ENCODE data around the gene PGM5. TPM values are rescaled to one million over a fixed set of nuclear protein-coding genes. Genes with fewer than 3 reads are reported as not detected.
"Not testable (repeated sequence)": the region's sequence is repeated elsewhere in the genome, so short reads cannot be mapped to it uniquely, and the experiment has no call there.

The PGM5 gene
- total RNA-seq, 2 experiments from 2014 or later = not detected

DNA sequence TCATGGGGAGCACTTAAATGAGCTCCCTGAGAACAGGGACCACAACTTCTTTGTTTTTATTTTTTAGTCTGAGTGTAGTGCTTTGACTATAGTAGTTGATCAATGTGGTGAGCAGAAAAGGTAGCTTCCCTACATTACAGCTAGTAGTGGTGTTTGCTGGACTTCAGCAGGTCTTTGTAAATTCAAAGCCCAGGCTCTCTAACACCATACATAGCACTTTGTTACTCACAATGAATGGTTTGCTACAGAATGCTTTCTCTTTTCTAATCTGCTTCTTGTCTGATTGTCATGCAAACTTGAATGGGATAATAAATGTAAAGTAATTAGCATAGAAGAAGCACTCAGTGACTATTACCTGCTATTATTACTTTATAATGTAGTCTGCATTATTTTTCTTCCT is 55.5 kb downstream of the PGM5 start:
- H4K20me1 ChIP-seq (ENCODE audit: insufficient read depth, low read length); H2AFZ ChIP-seq (ENCODE audit: low read length); BruUV-seq (replicated peaks); H3K4me1 ChIP-seq (ENCODE audit: insufficient read depth, low read length, poor library complexity, severe bottlenecking); POLR2A ChIA-PET; H3K4me3 ChIP-seq (ENCODE audit: low read depth, low read length, poor library complexity, severe bottlenecking); intact Hi-C loops (cut with micrococcal nuclease; ENCODE audit: unreplicated experiment); DNase-seq (ENCODE audit: low spot score); H3K4me2 ChIP-seq (ENCODE audit: low read length); H3K9me2 ChIP-seq (ENCODE audit: insufficient read depth, low read length); H3K36me3 ChIP-seq (ENCODE audit: insufficient read depth, low read length); CTCF ChIA-PET (ENCODE audit: unreplicated experiment); H3K27ac ChIP-seq (ENCODE audit: low read depth, low read length, poor library complexity, severe bottlenecking); H3K9me3 ChIP-seq (ENCODE audit: low read length); H3K79me2 ChIP-seq (ENCODE audit: insufficient read depth, low read depth, low read length): not testable (repeated sequence)

GRCh38 chr9:68412754-68413153 is 56.3 kb downstream of the PGM5 start:
- H4K20me1 ChIP-seq (ENCODE audit: insufficient read depth, low read length); CTCF ChIA-PET (ENCODE audit: unreplicated experiment); intact Hi-C loops (cut with micrococcal nuclease; ENCODE audit: unreplicated experiment); H3K36me3 ChIP-seq (ENCODE audit: insufficient read depth, low read length); H3K4me1 ChIP-seq (ENCODE audit: insufficient read depth, low read length, poor library complexity, severe bottlenecking); H3K9me3 ChIP-seq (ENCODE audit: low read length); H3K4me3 ChIP-seq (ENCODE audit: low read depth, low read length, poor library complexity, severe bottlenecking); BruUV-seq (replicated peaks); H3K27ac ChIP-seq (ENCODE audit: low read depth, low read length, poor library complexity, severe bottlenecking); H3K4me2 ChIP-seq (ENCODE audit: low read length); H2AFZ ChIP-seq (ENCODE audit: low read length); DNase-seq (ENCODE audit: low spot score); H3K9me2 ChIP-seq (ENCODE audit: insufficient read depth, low read length); H3K79me2 ChIP-seq (ENCODE audit: insufficient read depth, low read depth, low read length); POLR2A ChIA-PET: not testable (repeated sequence)

- H3K4me1 ChIP-seq (ENCODE audit: insufficient read depth, low read length, poor library complexity, severe bottlenecking); H3K4me3 ChIP-seq (ENCODE audit: low read depth, low read length, poor library complexity, severe bottlenecking); H3K36me3 ChIP-seq (ENCODE audit: insufficient read depth, low read length); CTCF ChIA-PET (ENCODE audit: unreplicated experiment); BruUV-seq (replicated peaks); POLR2A ChIA-PET; H3K4me2 ChIP-seq (ENCODE audit: low read length); H3K9me3 ChIP-seq (ENCODE audit: low read length); H3K79me2 ChIP-seq (ENCODE audit: insufficient read depth, low read depth, low read length); DNase-seq (ENCODE audit: low spot score); H2AFZ ChIP-seq (ENCODE audit: low read length); H4K20me1 ChIP-seq (ENCODE audit: insufficient read depth, low read length); H3K27ac ChIP-seq (ENCODE audit: low read depth, low read length, poor library complexity, severe bottlenecking); H3K9me2 ChIP-seq (ENCODE audit: insufficient read depth, low read length): not testable (repeated sequence)
- intact Hi-C loops (cut with micrococcal nuclease; ENCODE audit: unreplicated experiment) = loop anchor here (5.0 kb wide), 2 partner anchors 92 to 607 kb away; no protein-coding TSS in a partner anchor
These were observed 58.7 kb downstream of the PGM5 start for GRCh38 chr9:68415065-68415464.

GRCh38 chr9:68416936-68417564 is 60.6 kb downstream of the PGM5 start:
- DNase-seq (ENCODE audit: low spot score) = peak; percentile 46
- POLR2A ChIA-PET = interaction anchor here (0.7 to 1.4 kb wide), 3 partner anchors 21 to 558 kb away, joined by 3 to 4 read pairs (median 3); no protein-coding TSS in a partner anchor

More at GRCh38 chr9:68416936-68417564, 60.6 kb downstream of the PGM5 start:
- TF ChIP-seq EZH2phosphoT487 (IDR thresholded peaks at IDR 0.05; ENCODE audit: borderline replicate concordance, low read depth, low read length) = no peak
- TF ChIP-seq CTCF (conservative IDR thresholded peaks at IDR 0.05; ENCODE audit: low read length) = peak; percentile 72
- Histone ChIP-seq H3K79me2 (ENCODE audit: insufficient read depth, low read depth, low read length) (no peaks in the 10 kb centered on the region), H3K4me3 (ENCODE audit: low read depth, low read length, poor library complexity, severe bottlenecking) (no peak overlapping the region), H3K9me3 (ENCODE audit: low read length) (no peaks in the 10 kb centered on the region), H2AFZ (ENCODE audit: low read length) (no peak overlapping the region), H3K27ac (ENCODE audit: low read depth, low read length, poor library complexity, severe bottlenecking) (no peak overlapping the region), H4K20me1 (ENCODE audit: insufficient read depth, low read length) (no peaks in the 10 kb centered on the region), H3K4me1 (ENCODE audit: insufficient read depth, low read length, poor library complexity, severe bottlenecking) (no peaks in the 10 kb centered on the region), H3K9me2 (ENCODE audit: insufficient read depth, low read length) (no peaks in the 10 kb centered on the region), H3K36me3 (ENCODE audit: insufficient read depth, low read length) (no peaks in the 10 kb centered on the region), H3K4me2 (ENCODE audit: low read length) (no peak overlapping the region)
- intact Hi-C loops (cut with micrococcal nuclease; ENCODE audit: unreplicated experiment) = loop anchor here (5.0 kb wide), 2 partner anchors 90 to 605 kb away; no protein-coding TSS in a partner anchor
- no TSS peak for BruUV-seq (replicated peaks)
- CTCF ChIA-PET (ENCODE audit: unreplicated experiment) = no interaction called here
